ENCODE measurements around the gene FAAP20. TPM values are rescaled to one million over a fixed set of nuclear protein-coding genes. Genes with fewer than 3 reads are reported as not detected.

FAAP20 gene
- total RNA-seq, 2 donors from 2014 or later: 19.8 to 23.6 TPM

DNA sequence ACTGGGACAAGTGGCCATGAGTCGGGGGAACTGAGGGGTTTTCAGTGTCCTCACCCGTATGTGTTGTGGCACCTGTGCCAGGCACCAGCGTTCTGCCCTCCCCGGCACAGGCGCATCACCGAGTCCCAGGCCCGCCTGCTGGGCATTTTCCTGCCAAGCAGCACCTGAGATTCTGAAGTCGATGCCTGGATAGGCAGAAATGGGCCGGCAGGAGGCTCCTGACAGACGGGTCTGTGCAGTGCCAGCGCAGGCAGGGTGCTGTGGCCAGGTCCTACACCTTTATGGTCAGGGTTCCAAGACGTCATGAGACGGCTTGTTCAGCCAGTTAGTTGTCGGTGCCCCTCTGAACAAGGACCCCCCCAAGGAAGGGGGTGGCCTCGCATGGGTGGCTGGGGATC lies 10.6 kb downstream of the FAAP20 start:
- H3K4me1 ChIP-seq: no peaks in the 10 kb centered on the region
- no peak overlapping the region for H3K4me3 ChIP-seq
- intact Hi-C loops (cut with DNase I): no loop called here
- no peak overlapping the region for H3K27ac ChIP-seq
- no peak for ATAC-seq
- H3K36me3 ChIP-seq (replicated peaks in 1 of 2; ENCODE audit: insufficient read depth in 1 of 2, low read depth in 2 of 2): no peaks in the 10 kb centered on the region
- WGBS, 2 donors: 85 to 92% methylated on average over 3 to 13 of the region's 15 CpGs
- no peak for DNase-seq
- no peaks in the 10 kb centered on the region for H3K9me3 ChIP-seq
- TF ChIP-seq, protein P1, sequence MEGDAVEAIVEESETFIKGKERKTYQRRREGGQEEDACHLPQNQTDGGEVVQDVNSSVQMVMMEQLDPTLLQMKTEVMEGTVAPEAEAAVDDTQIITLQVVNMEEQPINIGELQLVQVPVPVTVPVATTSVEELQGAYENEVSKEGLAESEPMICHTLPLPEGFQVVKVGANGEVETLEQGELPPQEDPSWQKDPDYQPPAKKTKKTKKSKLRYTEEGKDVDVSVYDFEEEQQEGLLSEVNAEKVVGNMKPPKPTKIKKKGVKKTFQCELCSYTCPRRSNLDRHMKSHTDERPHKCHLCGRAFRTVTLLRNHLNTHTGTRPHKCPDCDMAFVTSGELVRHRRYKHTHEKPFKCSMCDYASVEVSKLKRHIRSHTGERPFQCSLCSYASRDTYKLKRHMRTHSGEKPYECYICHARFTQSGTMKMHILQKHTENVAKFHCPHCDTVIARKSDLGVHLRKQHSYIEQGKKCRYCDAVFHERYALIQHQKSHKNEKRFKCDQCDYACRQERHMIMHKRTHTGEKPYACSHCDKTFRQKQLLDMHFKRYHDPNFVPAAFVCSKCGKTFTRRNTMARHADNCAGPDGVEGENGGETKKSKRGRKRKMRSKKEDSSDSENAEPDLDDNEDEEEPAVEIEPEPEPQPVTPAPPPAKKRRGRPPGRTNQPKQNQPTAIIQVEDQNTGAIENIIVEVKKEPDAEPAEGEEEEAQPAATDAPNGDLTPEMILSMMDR (IDR thresholded peaks at IDR 0.05): no peak
- TF ChIP-seq POLR2A (IDR thresholded peaks at IDR 0.05): no peak
- H3K27me3 ChIP-seq: no peaks in the 10 kb centered on the region

DNA sequence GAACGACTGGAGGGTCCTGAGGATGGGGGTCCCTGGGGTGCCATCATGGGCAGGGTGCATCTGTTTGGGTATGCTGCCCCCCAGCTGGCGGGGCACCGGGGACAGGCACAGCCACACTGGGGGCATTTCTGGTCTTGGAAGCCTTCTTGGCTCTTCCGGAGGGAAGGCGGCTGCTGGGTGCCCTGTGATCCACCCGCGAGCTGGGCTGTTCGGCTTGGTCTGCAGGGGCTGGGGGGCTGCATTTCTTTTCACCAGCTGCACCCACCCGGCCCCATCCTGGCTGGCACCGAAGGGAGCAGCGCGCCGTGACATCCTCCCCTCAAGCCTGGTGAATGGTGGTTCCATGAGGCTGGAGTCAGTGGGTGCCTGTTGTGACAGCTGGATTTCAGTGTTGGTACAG lies 12.2 kb downstream of the FAAP20 start:
- ATAC-seq (no peak), DNase-seq (no peak)
- no peaks in the 10 kb centered on the region for H3K27me3 ChIP-seq
- no peaks in the 10 kb centered on the region for H3K9me3 ChIP-seq
- TF ChIP-seq, protein P1 (IDR thresholded peaks at IDR 0.05): no peak
- TF ChIP-seq POLR2A (IDR thresholded peaks at IDR 0.05): no peak
- intact Hi-C loops (cut with DNase I): no loop called here
- WGBS, 2 donors: 94 to 99% methylated on average over 10 to 13 of the region's 13 CpGs
- no peaks in the 10 kb centered on the region for H3K36me3 ChIP-seq (replicated peaks in 1 of 2; ENCODE audit: insufficient read depth in 1 of 2, low read depth in 2 of 2)
- H3K4me1 ChIP-seq: no peaks in the 10 kb centered on the region
- H3K27ac ChIP-seq: no peak overlapping the region
- no peak overlapping the region for H3K4me3 ChIP-seq

DNA sequence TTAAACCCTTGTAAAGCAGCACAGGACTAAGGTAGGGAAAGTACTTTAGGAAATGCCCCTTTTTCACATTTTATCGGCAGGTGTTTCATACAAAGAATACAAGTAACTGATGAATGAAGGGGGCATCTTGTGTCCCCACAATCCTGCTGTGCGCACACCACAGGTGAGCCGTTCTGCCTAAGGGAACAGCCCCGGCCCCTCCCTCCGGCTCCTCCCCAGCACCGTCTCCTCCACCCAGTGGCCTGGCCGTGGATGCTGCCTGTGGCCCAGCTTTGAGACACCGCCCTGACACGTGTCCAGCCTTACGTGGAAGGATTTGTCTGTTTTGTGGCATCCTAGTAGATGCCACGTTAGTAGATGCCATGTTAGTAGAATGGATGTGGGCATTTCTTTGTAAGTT lies 12.8 kb downstream of the FAAP20 start:
- 93 to 95% methylated on average over 11 of the region's 11 CpGs for WGBS, 2 donors
- H3K27ac ChIP-seq: no peak overlapping the region
- no peaks in the 10 kb centered on the region for H3K4me1 ChIP-seq
- H3K9me3 ChIP-seq: no peaks in the 10 kb centered on the region
- no peak for DNase-seq
- TF ChIP-seq POLR2A (IDR thresholded peaks at IDR 0.05): no peak
- TF ChIP-seq, protein P1 (IDR thresholded peaks at IDR 0.05): no peak
- no peaks in the 10 kb centered on the region for H3K27me3 ChIP-seq
- intact Hi-C loops (cut with DNase I): no loop called here
- no peaks in the 10 kb centered on the region for H3K36me3 ChIP-seq (replicated peaks in 1 of 2; ENCODE audit: insufficient read depth in 1 of 2, low read depth in 2 of 2)
- no peak overlapping the region for H3K4me3 ChIP-seq
- no peak for ATAC-seq

DNA sequence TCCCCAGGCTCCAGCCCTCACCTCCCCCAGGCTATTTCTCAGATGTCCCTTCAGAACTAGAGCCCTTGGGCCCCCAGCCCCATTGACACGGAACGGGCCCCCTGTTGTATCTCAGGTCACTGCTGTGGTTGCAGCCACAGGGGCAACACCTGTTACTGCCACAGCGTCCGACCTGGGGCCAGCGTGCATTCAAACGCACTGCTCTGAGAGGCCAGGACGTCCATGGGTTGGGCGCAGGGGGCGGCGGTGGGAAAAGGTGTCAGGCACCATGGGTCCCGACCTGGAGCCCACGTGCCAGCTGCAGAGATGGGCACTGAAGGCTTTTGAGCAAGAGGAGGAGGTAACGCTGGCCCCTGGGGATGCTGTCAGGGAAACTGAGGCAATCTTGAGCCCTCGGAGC lies 13.3 kb downstream of the FAAP20 start:
- H3K27ac ChIP-seq: no peak overlapping the region
- intact Hi-C loops (cut with DNase I): no loop called here
- H3K36me3 ChIP-seq (replicated peaks in 1 of 2; ENCODE audit: insufficient read depth in 1 of 2, low read depth in 2 of 2): no peaks in the 10 kb centered on the region
- no peaks in the 10 kb centered on the region for H3K27me3 ChIP-seq
- DNase-seq (no peak), ATAC-seq (no peak)
- no peak for TF ChIP-seq POLR2A (IDR thresholded peaks at IDR 0.05)
- TF ChIP-seq, protein P1 (IDR thresholded peaks at IDR 0.05): no peak
- H3K4me3 ChIP-seq: no peak overlapping the region
- WGBS, 2 donors: 92 to 95% methylated on average over 5 to 13 of the region's 14 CpGs
- H3K4me1 ChIP-seq: no peaks in the 10 kb centered on the region
- no peaks in the 10 kb centered on the region for H3K9me3 ChIP-seq
